Stimulated activated CD4-positive, alpha-beta T cell treated with anti-CD3 and anti-CD28 coated beads, TNF-alpha, amount 100 ng/mL, for 1 hour (primary cell): Measurements from ENCODE around the gene MPP2.
"Not testable (repeated sequence)": the region's sequence is repeated elsewhere in the genome, so short reads cannot be mapped to it uniquely, and the experiment has no call there.

Source experiments
- DNase-seq, 3 donors: peaks; one replicate each; pipeline ENCODE4 v3.0.0-alpha.2; 2020; ENCODE audit warnings: low read depth in 3 of 3, low spot score in 1 of 3

MPP2 gene

DNA sequence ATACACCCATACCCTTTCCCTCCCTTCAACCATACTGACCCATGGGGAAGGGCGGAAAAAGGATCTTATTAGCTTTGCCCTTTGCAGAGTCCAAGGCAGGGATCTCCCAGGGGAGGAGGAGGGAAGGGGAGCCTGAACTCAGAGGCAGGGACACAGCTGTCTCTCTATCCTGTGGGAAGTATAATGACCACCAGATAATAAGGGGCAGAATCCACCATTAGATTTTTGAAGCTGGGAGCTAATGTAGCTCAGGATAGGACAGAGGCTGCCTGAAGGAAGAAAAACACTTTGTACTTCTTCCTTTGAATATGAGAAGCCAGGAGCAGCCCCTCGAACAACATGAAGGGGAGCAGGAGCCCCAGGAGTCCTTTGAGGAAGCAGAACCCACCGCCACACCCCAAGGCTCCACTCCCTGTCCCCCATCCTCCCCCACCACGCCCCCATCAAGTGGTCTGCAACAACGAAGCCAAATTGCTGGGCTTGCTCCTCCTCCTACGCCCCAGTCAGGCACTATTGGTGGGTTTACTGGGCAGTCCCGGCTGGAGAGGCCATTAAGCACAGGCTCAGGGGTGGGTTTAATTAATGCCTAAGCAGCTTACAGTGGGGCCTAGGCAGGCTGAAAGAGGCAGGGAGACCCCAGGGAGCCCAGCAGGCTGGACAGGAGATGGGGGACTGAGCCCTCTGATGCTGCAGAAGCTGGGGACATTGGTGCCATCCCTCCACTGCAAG, 5.3 kb downstream of the MPP2 start:
- DNase-seq = no peak

DNA sequence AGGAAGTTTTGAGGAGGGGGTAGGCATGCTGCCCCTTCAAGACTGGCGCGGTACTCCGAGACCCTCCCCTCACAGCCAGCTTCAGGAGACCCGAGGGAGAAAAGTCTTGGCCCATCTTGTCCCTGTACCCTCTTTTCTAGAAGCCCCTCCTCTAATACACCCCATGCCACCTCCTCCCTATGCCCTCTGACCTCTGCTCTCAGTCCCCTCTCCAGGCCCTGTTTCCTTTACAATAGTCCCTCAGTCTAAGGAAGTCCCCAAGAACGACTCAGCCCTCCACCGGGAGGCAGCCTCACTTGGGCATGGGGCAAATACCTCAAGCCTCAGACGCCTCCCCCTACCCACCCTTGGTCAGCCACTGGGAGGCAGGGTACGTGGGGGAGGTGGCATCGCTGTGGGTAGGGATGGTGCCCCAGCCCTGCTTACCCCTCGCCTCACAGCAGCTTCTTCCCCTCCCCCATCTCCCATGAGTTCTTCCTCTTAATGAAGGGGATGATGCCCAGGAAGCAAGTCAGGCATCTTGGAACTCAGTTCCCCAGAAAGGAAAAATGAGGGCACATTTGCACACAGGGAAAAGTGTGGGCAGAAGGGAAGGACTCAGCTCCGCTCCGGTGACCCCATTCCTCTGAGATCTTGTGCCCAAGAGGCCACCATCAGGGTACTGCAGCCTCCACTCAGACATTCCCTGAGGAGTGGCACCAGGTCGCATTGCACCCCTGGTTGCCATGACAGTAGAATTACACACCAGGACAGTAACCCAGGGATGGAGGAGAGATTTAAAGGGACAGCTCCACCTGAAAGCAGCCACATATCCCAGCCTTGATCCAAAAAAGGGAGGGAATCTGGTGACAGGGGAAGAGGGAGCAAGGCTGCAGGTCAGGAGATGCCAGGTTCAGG, 6.2 kb downstream of the MPP2 start:
- no peak for DNase-seq

DNA sequence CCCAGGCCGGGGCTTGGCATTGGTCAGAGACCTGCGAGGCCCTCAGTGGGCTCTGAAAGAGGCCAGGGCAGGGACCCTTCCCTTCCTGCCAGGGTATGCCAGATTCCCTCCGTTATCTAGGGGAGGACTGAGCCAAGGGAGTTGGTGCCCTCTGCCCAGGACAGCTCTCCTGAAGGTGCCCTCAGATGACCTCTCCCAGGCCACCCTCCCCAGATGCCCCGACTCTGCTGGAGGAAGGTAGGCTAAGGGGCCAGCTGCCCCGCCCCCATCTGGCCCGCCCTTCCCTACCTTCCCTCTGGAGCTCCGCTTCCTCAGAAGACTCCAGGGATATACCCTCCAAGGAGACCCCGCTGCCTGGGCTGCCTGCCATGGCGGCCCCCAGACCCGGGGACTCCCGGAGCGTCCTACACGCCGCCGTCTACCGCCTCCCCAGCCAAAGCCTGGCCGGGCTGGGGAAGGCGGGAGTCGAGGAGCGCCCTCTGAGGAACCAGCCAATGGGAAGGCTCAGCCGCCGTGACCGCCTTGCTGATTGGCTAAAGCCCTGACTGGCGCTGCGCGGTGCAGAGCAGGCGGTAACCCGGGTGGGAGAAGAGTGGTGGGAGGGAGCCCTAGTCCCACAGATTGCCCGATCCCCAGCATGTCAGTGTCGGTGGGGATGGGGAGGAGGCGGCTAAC, 7.0 kb downstream of the MPP2 start:
- DNase-seq = peak; percentile 48 to 75 (median 65)

DNA sequence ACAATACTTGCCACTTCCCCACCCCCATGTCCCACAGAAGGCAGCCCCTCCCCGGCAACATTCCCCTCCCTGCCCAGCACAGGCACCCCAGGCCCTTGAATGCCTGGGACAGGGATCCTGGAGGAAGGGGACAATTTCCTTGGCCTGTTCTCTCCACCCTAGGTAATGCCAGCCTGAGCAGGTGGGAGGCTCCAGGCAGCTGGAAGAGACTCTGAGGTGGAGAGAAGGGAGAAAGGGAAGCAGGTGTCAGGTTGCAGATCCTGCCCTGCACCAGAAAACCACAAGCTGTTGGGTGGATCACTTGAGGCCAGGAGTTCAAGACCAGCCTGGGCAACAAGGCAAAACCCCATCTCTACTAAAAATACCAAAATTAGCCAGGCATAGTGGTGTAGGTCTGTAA, 8.9 kb downstream of the MPP2 start:
- no peak for DNase-seq

DNA sequence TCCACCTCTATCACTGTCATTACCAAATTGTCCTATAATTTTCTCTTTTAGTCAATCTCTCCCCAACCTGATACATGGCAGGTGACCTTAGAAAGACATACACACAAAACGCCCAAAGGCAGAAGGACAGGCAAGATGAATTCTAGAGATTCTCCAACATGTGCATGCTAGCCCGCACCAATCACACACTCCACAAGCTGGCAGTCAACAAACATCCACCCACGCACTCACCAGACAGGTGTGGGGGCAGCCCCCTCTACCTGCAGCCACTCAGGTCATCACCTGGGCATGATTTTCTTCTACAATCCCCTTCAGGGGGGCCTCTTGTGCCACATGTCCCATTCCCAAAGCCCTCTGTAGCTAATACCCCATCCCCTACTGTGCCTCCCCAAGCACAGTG, 9.5 kb downstream of the MPP2 start:
- no peak for DNase-seq

DNA sequence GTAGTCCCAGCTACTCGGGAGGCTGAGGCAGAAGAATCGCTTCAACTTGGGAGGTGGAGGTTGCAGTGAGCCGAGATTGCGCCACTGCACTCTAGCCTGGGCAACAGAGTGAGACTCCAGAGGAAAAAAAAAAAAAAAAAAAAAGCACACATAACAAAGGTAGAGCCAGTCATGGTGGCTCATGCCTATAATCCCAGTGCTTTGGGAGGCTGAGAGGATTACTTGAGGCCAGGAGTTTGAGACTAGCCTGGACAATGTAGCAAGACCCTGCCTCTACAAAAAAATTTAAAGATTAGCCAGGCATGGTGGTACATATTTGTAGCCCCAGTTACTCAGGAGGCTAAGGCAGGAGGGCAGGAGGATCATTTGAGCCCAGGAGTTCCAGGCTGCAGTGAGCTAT, 12.8 kb downstream of the MPP2 start:
- DNase-seq = not testable (repeated sequence)

DNA sequence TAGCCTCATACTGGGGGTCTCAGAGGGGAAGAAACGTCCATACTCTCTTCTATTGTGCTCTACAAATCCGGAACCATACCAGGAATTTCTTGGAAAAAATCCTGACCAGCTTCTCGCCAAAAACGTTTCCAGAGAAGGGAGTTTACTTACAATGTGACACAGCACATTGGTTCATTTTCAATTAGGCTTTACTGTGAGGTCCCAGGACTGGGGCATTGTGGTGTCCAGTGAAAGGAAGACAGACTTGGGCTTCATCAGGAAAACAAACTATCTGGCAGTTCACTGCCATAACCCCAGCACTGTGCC, 14.7 kb downstream of the MPP2 start:
- no peak for DNase-seq

DNA sequence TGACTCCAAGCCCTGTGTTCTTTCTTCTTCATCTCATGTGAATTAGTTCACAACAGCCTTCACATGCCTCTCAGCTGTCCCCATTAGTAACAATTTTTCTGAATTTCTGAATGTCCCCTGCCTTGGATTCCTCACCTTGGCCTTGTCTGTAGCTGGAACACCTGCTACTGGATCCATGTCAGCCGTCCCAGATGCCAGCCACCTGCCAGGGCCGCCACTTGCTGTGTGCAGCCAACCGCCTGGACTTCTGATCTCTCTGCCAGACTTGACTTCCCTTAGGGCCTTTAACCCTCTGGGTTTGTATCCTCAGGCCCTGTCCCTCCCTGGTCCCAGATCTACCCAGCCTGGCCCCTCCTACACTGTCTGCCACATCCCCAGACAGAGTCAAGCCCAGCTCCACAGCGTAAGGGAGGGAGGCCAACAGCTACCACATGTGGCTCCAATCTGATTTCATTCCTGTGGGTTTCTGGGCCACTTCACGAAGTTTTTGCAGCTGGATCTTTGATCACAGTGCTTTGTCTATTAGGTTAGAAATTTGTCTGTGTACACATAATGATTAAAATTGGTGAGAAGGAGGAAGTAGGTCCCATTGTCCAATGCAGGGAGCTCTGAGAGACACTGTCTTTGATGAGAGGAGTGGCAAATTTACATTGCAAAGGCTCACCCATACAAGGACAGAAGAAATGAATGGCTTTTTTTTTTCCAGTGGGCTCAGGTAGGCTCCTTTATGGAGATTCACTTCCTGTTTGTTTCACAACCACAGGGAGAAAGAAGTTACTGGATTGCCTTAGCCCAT, 15.3 kb downstream of the MPP2 start:
- DNase-seq = no peak

DNA sequence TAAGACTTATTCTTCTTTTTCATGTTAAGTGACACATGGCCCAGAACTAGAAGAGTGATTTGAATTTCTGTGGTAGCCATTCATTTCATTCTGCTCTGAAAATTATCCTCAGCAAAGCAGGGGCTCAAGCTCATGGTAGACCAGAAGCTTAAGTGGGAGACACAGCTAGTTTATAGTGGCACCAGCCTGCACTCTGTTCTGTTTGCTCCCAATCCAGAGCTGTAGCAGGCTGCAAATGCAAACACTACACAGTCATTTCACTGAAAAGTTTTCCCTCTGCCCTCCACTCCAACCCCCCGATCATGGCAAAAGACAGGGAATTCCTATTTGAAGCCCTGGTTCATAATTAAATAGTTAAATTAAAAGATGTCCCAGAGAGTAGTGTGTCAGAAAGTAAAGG, 17.1 kb downstream of the MPP2 start:
- DNase-seq = no peak

DNA sequence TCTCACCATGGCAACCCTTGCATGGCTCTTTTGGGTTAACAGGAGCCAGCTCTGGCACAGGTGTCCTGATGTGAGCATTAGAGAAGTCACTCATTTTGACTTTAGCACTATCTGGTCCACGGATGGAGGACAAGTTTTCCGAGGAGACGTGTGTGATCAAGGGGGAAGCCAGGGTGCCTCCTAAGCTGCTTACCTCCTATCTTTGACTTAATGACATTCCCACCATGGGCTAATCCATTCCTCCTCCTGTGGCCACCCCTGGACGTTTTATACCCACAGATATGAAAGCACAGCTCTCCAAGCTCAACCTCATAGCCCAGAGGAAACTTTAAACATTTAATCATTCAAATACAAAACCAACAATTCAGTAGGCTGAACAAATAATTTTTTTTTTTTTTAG, 18.8 kb downstream of the MPP2 start:
- DNase-seq = no peak

DNA sequence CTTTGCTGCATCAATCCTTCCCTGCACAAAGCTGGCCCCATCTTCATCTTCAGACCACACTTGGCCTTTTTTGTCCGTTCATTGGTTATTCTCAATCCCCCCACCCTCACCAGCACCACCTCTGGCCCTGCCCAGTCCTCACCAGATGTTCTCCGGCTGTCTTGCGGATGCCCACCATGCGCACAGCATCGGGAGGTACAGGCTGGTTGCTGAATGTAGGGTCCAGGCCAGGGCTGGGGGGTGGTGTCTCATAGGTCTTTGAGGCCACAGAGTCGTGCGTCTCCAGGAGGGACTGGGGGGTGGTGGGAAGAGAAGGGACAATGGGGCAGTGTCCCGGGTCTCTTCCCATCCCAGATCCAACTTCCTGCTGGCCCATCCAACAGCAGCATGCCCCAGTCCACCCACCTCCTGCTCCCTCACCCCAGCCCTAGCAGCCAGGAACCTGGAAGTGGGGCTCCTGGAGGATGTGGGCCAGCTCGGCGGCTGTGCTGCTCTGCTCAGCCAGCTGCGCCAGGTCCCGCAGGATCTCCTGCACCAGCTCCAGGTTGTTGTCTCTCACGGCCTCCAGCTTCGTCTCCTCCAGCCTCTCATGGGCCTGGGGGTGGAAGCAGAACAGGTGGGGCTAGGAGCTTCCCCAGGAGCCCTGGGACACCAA, 24.4 kb downstream of the MPP2 start:
- no peak for DNase-seq

DNA sequence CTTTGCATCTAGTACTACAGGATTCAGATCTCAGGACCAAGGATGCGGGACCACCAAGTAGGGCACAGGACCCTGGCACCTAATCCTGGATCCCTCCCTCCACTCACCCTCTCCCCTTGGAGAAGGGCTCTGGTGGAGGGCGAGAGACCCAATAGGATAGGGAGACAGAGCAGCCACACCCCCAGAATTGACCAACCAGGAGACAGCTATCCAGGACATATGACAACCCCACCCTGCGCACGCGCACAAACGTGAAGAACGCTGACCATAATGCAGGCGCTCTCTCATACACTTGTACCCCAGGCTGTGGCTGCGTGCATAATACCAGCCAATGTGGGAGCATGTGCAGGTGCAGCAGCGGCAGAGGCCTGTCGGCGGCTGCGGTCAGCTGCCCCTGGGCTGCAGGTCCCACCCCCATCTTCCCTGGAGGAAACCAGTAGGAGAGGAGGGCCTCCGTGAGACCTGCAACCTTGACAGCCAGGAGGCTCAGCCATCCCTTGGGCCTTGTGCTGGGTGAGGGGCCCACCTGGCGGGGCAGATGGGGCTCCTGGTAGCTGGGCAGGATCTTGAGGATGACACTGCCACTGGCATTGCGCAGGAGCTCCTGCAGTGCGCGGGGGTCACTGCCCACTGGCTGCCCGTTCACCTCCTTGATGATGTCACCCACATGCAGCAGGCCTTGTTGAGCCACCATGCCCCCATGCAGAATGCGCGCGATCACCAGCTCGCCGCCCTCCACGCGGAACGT, 25.4 kb downstream of the MPP2 start:
- no peak for DNase-seq

DNA sequence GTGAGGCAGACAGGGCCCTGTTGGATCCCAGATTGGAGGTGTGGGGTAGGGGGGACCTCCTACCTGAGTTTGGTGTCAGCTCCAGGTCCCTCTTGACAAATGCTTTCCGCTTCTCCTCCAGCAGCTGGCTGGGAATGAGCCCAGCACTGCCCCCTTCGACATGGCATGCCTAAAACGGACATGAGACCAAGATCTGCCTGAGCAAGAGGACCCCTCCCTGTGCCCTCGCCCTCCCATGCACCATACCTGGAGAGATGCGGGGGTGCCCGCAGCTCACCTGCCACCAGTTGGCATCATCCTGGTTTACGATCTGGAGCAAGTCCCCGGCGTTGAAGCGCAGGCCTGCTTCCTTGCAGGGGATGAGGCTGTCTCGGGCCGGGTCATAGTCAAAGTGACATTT, 26.2 kb downstream of the MPP2 start:
- DNase-seq = no peak

DNA sequence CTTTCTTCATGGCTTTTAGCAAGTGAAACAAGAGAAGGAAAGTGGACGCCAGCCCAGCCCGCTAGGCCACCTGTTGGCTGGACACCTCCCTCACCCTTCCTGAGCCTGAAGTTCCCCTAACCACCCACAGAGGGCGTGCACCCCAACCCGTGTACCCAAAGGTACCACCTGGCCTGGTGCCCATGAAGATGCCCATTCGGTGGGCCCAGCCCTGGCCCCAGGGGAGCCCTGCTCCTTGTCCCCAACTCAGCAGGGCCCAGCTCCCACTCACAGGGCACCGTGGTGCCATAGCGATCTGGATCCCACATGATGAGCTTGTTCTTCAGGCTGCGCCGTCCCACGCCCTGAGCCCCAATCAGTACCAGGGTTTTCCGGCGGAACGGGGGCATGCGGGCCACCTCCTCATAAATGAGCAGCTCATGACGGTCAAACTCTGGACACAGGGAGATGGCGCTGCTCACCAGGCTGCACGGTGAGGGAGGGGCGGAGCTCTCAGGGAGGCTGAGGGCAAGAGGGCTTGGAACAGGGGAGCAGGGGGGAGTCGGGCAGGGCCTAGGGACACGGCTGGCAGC, 26.8 kb downstream of the MPP2 start:
- peak in 1 of 3 donors; percentile 21 for DNase-seq

DNA sequence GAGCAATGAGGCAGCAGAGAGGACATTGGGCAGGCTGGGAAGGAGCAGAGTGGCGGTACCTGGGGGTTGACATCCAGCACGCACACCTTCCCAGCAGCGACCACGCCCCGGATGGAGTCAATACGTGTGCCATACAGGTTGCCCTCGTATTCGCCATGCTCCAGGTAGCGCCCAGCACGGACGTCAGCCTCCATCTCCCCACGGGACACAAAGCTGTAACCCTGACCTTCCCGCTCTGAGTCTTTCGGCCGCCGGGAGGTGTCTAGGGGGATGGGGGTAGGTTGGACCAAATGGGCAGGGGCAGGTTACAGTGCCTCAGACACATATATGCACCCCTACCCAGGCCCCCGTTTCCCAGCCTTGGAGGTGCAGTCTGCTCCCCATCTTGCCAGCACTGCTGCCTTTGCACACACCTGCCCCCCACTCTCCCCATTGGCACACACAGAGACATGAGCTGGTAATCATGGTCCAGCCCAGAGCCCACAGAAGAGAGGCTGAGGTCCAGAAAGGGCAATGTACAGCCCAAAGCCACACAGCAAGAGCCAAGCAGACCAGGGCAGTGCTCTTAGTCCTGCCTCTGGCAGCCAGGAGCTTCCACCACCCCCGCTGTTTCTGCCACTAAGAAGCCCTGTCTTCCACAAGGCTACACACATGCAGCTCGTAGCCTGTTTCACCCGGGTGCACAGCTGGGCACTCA, 27.5 kb downstream of the MPP2 start:
- DNase-seq = no peak

DNA sequence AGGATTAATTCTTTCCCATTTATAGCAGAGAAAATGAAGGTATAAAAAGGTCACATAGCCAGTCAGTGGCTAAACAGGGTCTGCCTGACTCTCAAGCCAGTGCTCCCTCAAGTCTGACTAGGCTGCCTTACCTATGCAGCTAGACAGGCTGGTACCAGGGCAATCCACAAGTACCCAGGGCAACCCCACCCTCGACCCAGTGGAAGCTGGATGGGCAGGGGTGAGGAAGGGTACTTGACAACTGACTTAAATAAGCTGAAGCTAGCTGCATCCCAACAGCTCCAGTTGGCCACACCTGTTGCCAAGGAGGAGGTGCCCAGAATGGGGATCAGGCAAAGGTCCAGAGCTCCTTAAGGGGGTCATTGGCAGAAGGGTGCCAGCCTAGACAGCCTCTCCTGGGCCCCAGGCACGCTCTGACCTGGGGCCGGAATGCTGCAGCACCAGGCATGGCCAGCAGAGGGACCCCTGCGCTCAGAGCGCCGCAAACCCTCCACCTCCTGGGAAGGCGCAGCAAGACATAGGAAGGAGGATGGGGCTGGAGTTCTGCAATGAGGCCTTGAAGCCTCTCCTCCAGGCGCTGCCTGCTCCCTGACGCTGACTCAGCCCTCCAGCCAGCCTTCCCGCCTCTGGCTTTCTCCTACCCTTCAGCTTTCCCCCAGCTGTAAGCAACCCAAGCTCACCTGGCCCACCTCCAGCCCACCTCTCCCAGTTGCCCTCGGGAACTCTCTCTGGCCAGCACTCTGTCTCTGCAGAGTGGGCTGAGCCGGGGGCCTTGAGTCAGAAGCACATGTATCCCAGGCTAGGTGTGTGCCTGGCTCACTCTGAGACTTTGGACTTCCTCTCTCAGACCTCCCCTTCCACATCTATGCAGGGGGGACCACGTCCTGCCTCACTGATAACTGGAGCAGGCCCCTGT, 28.8 kb downstream of the MPP2 start:
- DNase-seq = peak in 2 of 3 donors; percentile 25 to 75

DNA sequence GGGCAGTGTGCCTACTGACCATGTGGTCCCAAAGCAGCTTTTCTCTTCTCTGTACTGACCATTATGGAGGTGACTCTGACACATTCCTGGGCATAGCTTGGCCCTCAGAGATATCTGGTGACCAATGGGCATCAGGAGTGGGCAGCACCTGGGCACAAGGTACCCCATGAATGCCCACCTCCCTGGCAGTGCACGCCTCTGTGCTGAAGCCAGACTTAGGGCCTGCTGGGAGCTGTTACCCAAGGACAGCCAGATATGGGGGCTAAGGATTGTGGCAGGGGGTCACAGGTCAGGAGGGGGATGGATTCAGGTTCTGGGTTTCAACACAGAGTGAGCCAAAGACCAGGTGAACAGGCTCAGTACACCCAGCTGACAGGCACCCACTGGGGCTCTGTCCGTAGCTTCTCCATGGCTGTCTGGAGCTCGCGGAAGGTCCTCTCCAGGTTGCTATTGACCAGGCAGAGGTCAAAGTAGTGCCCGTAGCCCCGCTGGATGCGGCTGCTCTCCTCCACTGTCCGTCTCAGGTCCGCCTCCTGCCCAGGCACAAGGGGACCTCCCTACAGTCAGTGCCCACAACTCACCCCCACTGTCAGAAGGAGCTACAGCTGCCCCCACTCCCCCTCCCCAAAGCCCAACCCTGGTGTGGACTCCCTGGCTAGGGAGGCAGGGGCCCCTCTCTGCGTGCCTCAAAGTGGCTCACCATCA, 29.7 kb downstream of the MPP2 start:
- DNase-seq = no peak
